RWPE1 (cell line): Measurements from ENCODE around the gene IRF2.
"Not testable (repeated sequence)": the region's sequence is repeated elsewhere in the genome, so short reads cannot be mapped to it uniquely, and the experiment has no call there.

Experiments
- CTCF ChIA-PET: fragments of 350-600 bp; sonication (Branson Sonifier 250); formaldehyde crosslinking; extraction: SDS; loops from one replicate; lab custom pipeline; 2021; lab: Yijun Ruan, JAX
- POLR2A ChIA-PET: fragments of 400-600 bp; formaldehyde crosslinking; extraction: SDS; loops from one replicate; lab custom pipeline; 2020; ENCODE audit warnings: antibody characterized with exemption; ENCODE audit not compliant: low non-redundant PET; lab: Yijun Ruan, JAX
- DNase-seq: peaks from one replicate; pipeline ENCODE4 v3.0.0; 2012; ENCODE audit warnings: low spot score
- H3K27ac ChIP-seq: fragments of 450-650 bp; 2 replicates; pipeline ENCODE4 v1.5.1; 2017
- TF ChIP-seq, protein P1 (sequence below): fragments of 450-650 bp; conservative IDR thresholded peaks from 2 replicates; pipeline ENCODE4 v1.5.1; 2017; ENCODE audit warnings: low read depth, mild to moderate bottlenecking

IRF2 gene

GRCh38 chr4:184385705-184386141 is 88.6 kb downstream of the IRF2 start:
- POLR2A ChIA-PET: no interaction called here

DNA sequence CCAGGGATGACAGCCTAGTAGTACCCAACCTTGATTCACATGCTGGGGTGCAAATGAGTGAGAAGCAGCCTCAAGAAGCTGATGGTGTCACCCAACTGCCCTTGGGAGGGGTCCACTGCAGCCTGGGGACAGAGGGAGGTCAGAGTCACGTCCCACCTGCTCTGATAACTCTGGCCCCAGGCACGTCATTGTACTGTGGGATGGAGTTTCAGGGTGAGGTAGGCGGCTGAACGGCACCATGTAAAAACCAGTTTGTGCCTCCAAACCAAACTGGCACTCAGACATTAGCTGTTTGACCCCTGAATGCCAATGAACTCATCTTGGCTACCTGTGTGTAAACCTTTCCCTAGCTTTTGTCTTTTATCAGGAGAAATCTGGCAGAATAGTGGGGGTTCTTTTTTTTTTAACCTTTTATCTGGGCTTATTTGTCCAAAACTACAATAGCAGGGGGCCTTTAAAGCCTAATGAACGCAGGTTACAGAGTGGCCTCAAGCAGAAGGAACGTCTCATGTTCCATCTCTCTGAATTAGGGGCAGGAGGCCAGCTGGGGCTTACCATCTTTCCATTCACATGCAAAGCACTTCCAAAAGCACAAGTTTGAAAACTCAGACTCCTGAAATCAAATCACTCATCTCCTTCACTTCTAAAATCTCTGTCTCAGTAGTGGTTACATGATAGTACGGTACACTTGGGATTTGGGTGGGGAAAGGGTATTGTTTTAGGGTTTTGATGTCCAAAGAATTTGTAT is 89.4 kb downstream of the IRF2 start:
- TF ChIP-seq, protein P1, sequence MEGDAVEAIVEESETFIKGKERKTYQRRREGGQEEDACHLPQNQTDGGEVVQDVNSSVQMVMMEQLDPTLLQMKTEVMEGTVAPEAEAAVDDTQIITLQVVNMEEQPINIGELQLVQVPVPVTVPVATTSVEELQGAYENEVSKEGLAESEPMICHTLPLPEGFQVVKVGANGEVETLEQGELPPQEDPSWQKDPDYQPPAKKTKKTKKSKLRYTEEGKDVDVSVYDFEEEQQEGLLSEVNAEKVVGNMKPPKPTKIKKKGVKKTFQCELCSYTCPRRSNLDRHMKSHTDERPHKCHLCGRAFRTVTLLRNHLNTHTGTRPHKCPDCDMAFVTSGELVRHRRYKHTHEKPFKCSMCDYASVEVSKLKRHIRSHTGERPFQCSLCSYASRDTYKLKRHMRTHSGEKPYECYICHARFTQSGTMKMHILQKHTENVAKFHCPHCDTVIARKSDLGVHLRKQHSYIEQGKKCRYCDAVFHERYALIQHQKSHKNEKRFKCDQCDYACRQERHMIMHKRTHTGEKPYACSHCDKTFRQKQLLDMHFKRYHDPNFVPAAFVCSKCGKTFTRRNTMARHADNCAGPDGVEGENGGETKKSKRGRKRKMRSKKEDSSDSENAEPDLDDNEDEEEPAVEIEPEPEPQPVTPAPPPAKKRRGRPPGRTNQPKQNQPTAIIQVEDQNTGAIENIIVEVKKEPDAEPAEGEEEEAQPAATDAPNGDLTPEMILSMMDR: no peak
- CTCF ChIA-PET: interaction anchor here (0.6 to 0.7 kb wide), 2 partner anchors 306 to 545 kb away, joined by 6 to 7 read pairs; no protein-coding TSS in a partner anchor
- peak overlapping the region; percentile 96 for H3K27ac ChIP-seq
- POLR2A ChIA-PET: interaction anchor here (0.8 kb wide), 1 partner anchor 84 kb away, joined by 3 read pairs; no protein-coding TSS in a partner anchor
- DNase-seq: no peak

More at GRCh38 chr4:184385705-184386141, 88.6 kb downstream of the IRF2 start:
- CTCF ChIA-PET: interaction anchor here (0.6 kb wide), 1 partner anchor 305 kb away, joined by 6 read pairs; no protein-coding TSS in a partner anchor
- DNase-seq: no peak
- H3K27ac ChIP-seq: peak overlapping the region; percentile 19; the same call in 1 of the 2 replicates
- TF ChIP-seq, protein P1: no peak

DNA sequence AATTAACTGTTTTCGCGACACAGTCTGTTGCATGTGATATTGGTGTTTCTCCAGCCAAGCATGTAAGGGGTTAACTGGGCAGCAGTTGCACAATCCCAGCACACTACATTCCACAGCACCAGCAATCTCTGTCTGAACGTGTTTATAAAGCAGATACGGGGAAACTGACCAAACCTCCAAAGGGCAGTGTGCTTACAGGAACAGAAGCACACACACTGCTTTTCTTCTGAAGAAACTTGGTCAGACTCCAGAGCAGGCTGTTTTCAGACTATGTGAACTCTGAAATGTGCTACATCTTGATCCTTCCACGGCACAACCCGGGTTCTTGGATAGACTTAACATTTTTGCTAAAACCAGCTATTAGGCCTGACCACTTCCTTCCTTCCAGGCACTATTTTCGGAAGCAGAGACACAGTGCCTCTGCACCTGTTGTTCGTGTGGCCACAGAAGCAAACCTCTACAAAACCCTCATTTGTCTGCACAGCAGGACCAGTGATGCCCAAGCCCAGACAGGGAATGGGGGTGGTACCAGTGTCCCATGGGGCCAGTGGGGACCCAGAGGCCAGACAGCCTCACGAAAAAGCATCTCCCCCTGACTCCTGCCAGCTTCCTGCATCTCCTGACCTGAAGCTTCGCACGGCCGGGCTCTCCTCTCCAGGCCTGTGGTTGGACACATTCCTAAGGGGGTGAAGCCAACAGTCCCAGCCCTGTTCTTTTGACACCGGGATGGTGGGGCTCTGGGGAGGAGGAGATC is 90.1 kb downstream of the IRF2 start:
- H3K27ac ChIP-seq: peak overlapping the region; percentile 96
- TF ChIP-seq, protein P1: no peak
- ChIA-PET POLR2A (interaction anchor here (0.8 kb wide), 1 partner anchor 83 kb away, joined by 3 read pairs; no protein-coding TSS in a partner anchor), CTCF (interaction anchor here (0.7 kb wide), 1 partner anchor 544 kb away, joined by 7 read pairs; no protein-coding TSS in a partner anchor)
- peak; percentile 79 for DNase-seq

DNA sequence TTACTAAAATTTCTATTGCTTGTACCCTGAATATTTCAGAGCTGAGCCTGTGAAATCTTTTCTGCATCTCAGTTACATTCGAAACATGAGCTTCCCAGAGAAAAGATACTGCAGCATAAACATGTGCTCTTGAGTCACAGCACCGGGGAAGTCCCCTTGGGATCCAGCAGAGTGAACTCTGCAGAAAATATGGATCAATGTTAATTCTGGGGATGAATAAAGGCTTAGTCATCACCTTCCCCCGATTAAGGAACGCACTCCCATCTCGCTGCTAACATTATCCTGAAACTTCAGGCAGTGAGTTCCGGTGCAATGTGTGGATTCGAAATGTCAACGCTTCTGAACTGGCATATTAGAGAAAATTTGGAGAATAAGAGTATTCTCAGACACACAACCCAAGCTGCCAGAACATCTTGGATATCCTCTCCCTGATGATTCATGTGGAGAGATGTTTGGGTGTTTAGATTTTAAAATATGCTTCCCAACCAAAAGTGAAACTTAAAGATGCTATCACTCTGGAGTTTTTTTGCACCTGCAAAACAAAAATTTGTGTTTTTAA is 90.8 kb downstream of the IRF2 start:
- TF ChIP-seq, protein P1: no peak

DNA sequence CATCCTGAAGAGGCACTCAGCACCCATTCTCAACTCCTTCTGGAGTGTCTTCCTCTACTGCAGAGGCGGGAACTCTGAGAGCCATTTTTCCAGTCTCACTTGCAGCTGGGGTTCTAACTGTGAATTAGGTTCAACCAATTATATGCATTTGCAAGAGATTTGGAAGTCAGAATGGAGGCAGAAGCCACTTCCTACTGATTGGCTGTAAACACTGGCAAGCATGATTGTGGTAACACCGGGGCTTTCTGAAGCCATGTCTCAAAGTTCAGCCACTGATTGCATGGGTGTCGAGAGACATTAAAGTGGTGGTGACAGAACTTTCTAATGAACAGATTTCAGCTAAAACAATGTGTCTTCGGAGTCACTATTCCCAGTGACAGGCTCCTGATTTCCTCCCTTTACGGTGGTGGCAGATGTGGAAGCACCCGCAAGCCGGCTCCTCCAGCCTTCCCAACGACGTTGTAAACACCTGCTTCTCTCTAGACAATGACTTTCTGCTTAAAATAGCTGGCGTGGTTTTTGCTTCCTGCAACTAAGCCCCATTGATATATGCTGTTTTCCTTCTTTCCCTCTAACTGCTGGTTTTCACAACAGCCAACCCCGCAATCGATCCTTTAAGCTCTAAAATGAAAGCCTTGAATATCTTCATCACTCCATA is 92.0 kb downstream of the IRF2 start:
- ChIA-PET CTCF (no interaction called here), POLR2A (no interaction called here)
- TF ChIP-seq, protein P1: no peak
- DNase-seq: no peak
- H3K27ac ChIP-seq: no peak overlapping the region

More for the DNA sequence above, 90.8 kb downstream of the IRF2 start:
- peak; percentile 94 for DNase-seq
- peak overlapping the region; percentile 96 for H3K27ac ChIP-seq
- POLR2A ChIA-PET: no interaction called here
- CTCF ChIA-PET: no interaction called here

DNA sequence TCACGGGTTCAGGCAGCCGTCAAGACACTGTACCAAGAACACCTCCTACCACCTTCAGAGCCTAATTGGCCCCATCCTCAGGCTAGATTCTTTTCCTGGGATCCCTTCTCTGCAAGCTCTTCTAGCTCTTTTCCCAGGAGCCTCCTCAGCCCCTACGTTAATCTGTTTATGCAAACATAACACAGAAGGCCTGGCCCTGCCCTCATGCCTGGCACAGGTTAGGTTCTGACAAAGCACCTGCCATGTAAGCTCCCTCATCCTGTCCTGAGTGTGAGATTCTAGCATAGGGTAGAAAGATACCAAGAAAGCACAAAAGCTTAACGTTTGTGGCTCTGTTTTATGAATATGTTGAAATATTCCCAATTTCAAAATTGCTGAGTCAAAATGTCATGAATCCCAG is 93.6 kb downstream of the IRF2 start:
- H3K27ac ChIP-seq: no peak overlapping the region
- TF ChIP-seq, protein P1: no peak
- no peak for DNase-seq
- ChIA-PET CTCF (interaction anchor here (0.6 kb wide), 1 partner anchor 277 kb away, joined by 3 read pairs; no protein-coding TSS in a partner anchor), POLR2A (no interaction called here)

GRCh38 chr4:184380214-184380613 is 94.1 kb downstream of the IRF2 start:
- DNase-seq, H3K27ac ChIP-seq, POLR2A ChIA-PET: not testable (repeated sequence)
- CTCF ChIA-PET: interaction anchor here (0.6 kb wide), 1 partner anchor 277 kb away, joined by 3 read pairs; no protein-coding TSS in a partner anchor
